SH-SY5Y (cell line): ENCODE results near the gene SMARCB1.
A peak's percentile ranks its signal among the peaks of the same experiment; 100 is the strongest.

Experiments
- GATA2 ChIP-seq: IDR thresholded peaks from 2 replicates; pipeline ENCODE4 v1.6.1; 2011; ENCODE audit warnings: mild to moderate bottlenecking, low read depth, low read length
- GATA3 ChIP-seq: IDR thresholded peaks from 2 replicates; pipeline ENCODE4 v1.6.1; 2011; ENCODE audit warnings: low read depth, mild to moderate bottlenecking, low read length, moderate library complexity

SMARCB1 gene

GRCh38 chr22:23781511-23782183 is 5.1 kb upstream of the SMARCB1 start:
- no peak for TF ChIP-seq GATA3
- no peak for TF ChIP-seq GATA2

GRCh38 chr22:23782252-23782651 is 4.5 kb upstream of the SMARCB1 start:
- TF ChIP-seq GATA3 (no peak), GATA2 (no peak)

- TF ChIP-seq GATA3 (no peak), GATA2 (no peak)
Measured at GRCh38 chr22:23782703-23783102, 4.1 kb upstream of the SMARCB1 start.

GRCh38 chr22:23783265-23784150 is 3.3 kb upstream of the SMARCB1 start:
- no peak for TF ChIP-seq GATA2
- no peak for TF ChIP-seq GATA3

GRCh38 chr22:23784215-23784732 is 2.5 kb upstream of the SMARCB1 start:
- TF ChIP-seq GATA3 (no peak), GATA2 (no peak)

- TF ChIP-seq GATA2 (no peak), GATA3 (no peak)
Measured at GRCh38 chr22:23786261-23786710, 480 bp upstream of the SMARCB1 start.

- no peak for TF ChIP-seq GATA2
- no peak for TF ChIP-seq GATA3
Measured at GRCh38 chr22:23787600-23787896, 782 bp downstream of the SMARCB1 start.

GRCh38 chr22:23787910-23788309 is 1.1 kb downstream of the SMARCB1 start:
- no peak for TF ChIP-seq GATA3
- no peak for TF ChIP-seq GATA2

- TF ChIP-seq GATA3 = no peak
- no peak for TF ChIP-seq GATA2
Measured at GRCh38 chr22:23789121-23789520, 2.4 kb downstream of the SMARCB1 start.

GRCh38 chr22:23789638-23790037 is 2.9 kb downstream of the SMARCB1 start:
- TF ChIP-seq GATA2 (no peak), GATA3 (no peak)

GRCh38 chr22:23790819-23791737 is 4.3 kb downstream of the SMARCB1 start:
- TF ChIP-seq GATA3 (no peak), GATA2 (0 out of 2 replicates have a peak, but pooled peaks have one; percentile 17)

- no peak for TF ChIP-seq GATA3
- TF ChIP-seq GATA2 = no peak
Measured at GRCh38 chr22:23791738-23792645, 5.2 kb downstream of the SMARCB1 start.

- TF ChIP-seq GATA2 = no peak
- no peak for TF ChIP-seq GATA3
Measured at GRCh38 chr22:23793326-23793725, 6.6 kb downstream of the SMARCB1 start.
